Measurements from ENCODE around the gene SCARF2.
"Not testable (repeated sequence)": the region's sequence is repeated elsewhere in the genome, so short reads cannot be mapped to it uniquely, and the experiment has no call there.

SCARF2 gene

DNA sequence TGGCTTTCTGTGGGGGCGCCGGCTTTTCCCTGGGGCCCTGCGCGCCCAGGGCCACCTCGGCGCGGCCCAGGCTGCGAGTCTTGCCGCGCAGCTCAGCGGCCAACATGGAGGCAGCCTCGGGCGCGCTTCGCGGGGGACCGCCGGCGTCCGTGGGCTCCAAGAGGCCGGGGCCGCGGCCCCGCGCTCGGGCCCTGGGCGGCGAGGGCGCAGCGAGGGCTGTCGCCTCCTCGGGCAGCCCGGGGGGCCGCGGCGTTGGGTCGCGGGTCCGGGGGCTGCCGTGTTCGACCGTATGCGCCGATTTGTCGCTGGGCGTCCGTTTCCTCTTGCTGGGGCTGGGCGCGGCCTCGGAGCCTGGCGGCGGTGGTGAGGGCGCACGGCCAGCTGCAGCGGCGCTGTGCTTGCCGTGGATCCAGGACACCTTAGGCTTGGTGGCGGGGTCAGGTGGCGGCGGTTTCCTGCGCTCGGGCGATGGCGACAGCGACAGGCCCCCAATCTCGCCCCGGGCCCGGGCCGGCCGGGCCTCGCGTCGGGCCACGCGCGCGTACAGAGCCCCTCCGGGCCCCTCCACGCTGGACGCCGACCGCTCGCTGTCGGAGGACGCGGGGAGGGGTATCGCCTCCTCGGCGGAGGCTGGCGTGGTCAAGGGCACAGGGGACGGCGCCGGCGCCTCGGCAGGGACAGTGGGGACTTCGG lies 11.9 kb downstream of the SCARF2 start:
- no peak for DNase-seq

DNA sequence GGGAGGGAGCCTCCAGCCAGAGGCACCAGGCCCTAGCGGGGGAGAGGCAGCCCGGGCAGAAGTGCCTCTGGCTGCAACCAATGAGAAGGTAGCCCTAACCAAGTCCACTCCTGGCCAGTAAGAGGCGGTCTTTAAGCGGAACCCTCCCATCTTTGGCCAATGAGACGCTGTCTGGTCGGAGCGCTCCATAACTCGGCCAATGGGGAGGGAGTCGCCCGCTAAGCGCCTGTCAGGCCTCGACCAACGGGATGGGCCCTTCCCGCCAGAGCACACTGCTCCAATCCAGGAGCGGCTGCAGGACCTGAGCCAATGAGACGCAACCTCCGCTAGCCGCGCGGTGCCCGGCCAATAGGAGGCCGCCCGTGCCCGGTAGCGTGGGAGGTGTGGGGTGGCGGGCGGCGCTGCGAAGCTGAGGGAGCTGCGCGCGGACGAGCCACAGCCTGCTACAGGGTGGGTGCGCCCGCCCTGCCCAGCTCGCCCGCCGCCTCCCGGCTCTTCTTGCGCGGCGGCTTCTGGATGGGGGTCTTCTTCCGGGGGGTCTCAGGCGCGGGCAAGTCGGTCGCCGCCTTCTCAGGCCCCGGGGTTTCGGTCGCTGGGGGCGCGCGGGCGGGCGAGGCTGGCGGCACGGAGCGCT lies 12.6 kb downstream of the SCARF2 start:
- DNase-seq, result no peak

- no peak for DNase-seq
These were observed 13.1 kb downstream of the SCARF2 start for GRCh38 chr22:20424568-20424931.

- DNase-seq, result no peak
These were observed 13.6 kb downstream of the SCARF2 start for GRCh38 chr22:20423906-20424551.

DNA sequence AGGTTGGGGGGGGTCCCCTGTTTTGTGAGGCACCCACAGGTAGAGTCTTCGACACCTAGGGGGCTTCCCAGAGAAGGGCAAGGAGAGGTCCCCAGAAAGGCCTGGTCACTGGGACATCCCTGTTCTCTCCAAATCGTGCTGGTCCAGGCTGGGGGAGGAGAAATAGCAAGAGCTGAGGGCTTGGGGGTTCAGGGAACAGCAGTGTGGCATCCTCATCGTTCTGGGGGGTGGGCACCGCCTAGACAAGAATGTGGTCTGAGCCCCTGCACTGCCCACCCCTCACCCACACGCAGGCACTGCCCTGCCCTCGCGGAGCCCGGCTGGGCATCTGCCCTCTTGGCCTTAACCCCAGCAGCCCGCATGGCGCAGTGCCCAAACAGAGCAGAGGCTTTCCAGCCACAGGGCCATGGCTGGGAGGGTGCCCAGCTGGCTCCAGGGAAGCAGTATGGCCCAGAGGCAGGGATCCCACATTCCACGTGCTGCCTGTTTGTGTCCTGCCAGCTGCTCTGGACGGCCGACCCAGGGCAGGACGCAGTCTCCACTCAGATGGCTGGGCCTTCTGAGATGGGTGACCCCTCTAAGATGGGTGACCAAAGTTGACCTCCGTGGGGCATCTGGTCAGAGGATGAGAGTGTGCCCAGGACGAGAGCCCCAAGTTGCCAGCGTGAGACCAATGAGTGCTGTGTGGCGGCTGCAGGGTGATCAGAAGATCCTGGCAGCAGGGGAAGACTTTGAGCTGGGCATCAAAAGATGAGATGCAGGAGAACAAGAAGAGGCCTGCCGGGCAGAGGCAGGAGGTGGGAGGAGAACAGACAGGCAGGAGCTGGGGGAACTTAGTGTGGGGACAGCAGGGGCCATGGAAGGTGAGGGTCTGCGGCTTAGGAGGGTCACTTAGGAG lies 14.4 kb downstream of the SCARF2 start:
- DNase-seq, result no peak

DNA sequence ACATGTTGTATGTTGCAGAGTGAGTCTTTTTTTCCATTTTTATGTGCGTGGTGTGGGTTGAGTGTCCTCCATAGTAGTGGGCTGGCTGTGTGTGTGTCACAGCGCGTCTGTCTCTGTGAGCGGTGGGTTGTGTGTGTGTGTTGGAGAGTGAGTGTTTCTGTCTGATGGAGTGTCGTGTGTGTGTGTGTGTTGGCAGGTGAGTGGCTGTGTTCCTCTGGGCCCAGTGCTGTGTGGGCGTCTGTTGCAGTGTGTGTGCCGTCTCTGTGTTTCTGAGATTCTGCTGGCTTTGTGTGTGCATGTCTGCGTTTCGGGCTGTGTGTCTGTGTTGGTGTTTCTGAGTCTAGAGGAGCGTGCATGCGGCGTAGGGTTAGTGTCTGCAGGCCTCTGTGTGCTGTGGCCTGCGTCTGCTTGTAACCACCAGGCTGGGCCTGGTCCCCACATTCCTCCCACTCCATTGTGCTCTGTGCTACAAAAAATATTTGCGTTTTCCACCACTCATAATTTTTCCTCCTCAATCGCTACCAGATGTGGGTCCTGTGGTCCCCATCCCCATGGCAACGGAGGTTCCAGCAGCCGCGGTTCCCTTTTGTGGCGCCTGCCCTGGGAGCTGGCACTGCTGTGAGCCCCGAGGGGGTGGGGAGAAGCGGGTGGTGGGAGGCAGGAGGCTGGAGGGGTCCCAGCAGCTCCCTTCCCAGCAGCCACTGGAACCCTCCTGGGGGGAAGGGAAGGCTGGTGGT lies 15.2 kb downstream of the SCARF2 start:
- peak; percentile 79 for DNase-seq

DNA sequence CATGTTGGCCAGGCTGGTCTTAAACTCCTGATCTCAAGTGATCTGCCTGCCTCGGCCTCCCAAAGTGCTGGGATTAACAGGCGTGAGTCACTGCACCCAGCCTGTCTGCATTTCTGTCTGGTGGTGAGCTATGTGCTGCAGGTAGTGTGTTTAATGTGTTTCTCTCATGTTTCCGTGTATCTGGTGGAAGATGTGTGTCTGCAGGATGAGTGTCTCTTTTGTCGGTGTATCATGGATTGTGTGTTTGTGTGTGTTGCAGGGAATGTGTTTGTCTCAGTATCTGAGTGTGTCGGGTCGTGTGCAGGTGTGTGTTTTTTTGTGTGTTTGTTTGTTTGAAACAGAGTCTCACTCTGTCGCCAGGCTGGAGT lies 16.1 kb downstream of the SCARF2 start:
- no peak for DNase-seq

GRCh38 chr22:20420157-20420842 lies 17.3 kb downstream of the SCARF2 start:
- DNase-seq, result no peak

DNA sequence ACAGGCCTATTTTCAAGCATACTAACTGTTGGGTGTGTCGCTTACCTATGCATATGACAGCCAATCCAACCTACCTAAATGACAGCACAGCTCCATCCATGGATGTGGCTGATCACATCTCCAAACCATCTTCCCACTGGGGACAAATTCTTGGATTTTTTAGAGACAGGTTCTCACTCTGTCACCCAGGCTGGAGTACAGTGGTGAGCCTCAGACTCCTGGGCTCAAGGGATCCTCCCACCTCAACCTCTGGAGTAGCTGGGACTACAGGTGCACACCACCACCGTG lies 18.0 kb downstream of the SCARF2 start:
- no peak for DNase-seq

GRCh38 chr22:20418211-20418788 lies 19.3 kb downstream of the SCARF2 start:
- DNase-seq, result peak; percentile 32

- not testable (repeated sequence) for DNase-seq
These were observed 21.9 kb downstream of the SCARF2 start for GRCh38 chr22:20415699-20416098.

- DNase-seq, result not testable (repeated sequence)
These were observed 22.4 kb downstream of the SCARF2 start for GRCh38 chr22:20415241-20415640.

DNA sequence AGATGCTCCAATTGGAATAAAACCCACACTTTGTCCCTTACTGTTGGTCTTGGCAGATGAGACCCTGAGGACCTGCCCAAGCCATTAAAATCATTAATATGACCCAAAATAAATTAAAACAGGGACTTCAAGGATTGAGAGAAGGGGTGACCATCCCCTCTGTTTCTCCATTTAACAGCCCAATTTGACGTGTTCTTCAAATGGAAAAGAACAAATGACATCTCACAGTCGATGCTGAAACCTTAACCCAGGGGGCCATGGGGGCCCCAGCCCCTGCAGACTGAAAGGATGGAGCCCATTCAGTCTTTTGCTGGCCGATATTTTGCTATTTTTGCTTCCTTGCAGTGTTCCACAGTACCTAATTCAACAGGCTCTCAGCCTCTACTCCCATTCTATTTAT lies 23.2 kb downstream of the SCARF2 start:
- no peak for DNase-seq

DNA sequence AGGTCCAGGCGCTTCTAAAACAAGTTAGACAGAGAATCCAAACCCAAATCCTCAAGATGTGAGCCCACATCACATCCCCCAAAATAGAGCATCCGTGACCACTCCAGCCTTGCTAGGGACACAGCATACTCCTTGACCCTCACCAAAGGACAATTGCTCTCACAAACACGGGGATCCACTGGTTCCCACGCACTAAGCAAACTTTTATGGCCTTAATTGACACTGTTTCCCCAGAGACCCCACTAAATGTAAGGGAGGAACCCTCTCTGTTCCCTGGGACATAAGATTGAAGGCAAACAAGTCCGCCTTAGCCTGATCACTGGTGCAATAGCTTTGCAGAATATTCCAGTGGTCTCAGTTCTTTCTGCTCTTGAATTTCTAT lies 23.6 kb downstream of the SCARF2 start:
- no peak for DNase-seq

GRCh38 chr22:20413217-20414058 lies 24.2 kb downstream of the SCARF2 start:
- no peak for DNase-seq

GRCh38 chr22:20412474-20413216 lies 25.0 kb downstream of the SCARF2 start:
- DNase-seq, result no peak

GRCh38 chr22:20409385-20409784 lies 28.2 kb downstream of the SCARF2 start:
- DNase-seq, result not testable (repeated sequence)

GRCh38 chr22:20408891-20409290 lies 28.7 kb downstream of the SCARF2 start:
- no peak for DNase-seq

DNA sequence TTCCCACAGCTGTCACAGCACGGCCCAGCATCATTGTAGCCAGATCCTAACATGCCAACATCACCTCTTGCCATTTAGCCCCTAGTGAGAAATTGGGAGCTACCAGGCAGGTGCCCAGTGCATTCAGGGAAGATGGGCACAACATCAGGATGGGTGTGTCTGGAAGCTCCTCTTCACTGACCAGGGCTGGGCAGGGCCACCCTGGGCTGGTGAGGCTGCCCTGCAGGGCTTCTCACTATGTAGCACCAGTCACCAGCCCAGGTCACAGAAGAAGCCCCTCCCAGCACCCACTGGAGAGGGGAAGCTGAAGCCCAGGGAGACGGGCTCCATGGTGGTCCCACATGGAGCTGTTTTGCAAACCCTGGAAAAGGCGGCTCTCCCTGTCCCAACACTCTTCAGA lies 29.8 kb downstream of the SCARF2 start:
- DNase-seq, result no peak
